Smooth muscle cell (in vitro differentiated cells): ENCODE results near the gene KRCC1. TPM values are rescaled to one million over a fixed set of nuclear protein-coding genes. Genes with fewer than 3 reads are reported as not detected.

ENCODE experiments used
- DNase-seq: peaks from one replicate; lab custom pipeline; 2025; ENCODE audit not compliant: unreplicated experiment; lab: John Stamatoyannopoulos, UW
- H2AFZ ChIP-seq: fragments of 200-600 bp; sonication (generic); 2 replicates; pipeline ENCODE4 v1.6.0; 2016; ENCODE audit warnings: antibody characterized with exemption, low read depth, mild to moderate bottlenecking
- H3F3A ChIP-seq: fragments of 200-600 bp; sonication (generic); 2 replicates; pipeline ENCODE4 v1.6.0; 2017; ENCODE audit warnings: antibody characterized with exemption, low read depth
- H3K27ac ChIP-seq: fragments of 200-600 bp; sonication (generic); 2 replicates; pipeline ENCODE4 v1.5.1; 2016; ENCODE audit warnings: low read depth, mild to moderate bottlenecking
- H3K27me3 ChIP-seq: fragments of 200-600 bp; sonication (generic); 2 replicates; pipeline ENCODE4 v1.6.1; 2016; ENCODE audit warnings: low read depth, mild to moderate bottlenecking
- H3K36me3 ChIP-seq: fragments of 200-600 bp; sonication (generic); 2 replicates; pipeline ENCODE4 v1.5.1; 2016; ENCODE audit warnings: low read depth
- H3K4me1 ChIP-seq: fragments of 200-600 bp; sonication (generic); 2 replicates; pipeline ENCODE4 v1.5.1; 2016; ENCODE audit warnings: low read depth
- H3K4me2 ChIP-seq: fragments of 200-600 bp; sonication (generic); 2 replicates; pipeline ENCODE4 v1.6.0; 2016; ENCODE audit warnings: mild to moderate bottlenecking
- H3K4me3 ChIP-seq: fragments of 200-600 bp; sonication (generic); 2 replicates; pipeline ENCODE4 v1.5.1; 2016; ENCODE audit warnings: mild to moderate bottlenecking
- H3K79me2 ChIP-seq: fragments of 200-600 bp; sonication (generic); 2 replicates; pipeline ENCODE4 v1.6.0; 2016; ENCODE audit warnings: low read depth, mild to moderate bottlenecking
- H3K9ac ChIP-seq: fragments of 200-600 bp; sonication (generic); 2 replicates; pipeline ENCODE4 v1.6.0; 2016; ENCODE audit warnings: low read depth
- H3K9me3 ChIP-seq: fragments of 200-600 bp; sonication (generic); replicated peaks from 2 replicates; pipeline ENCODE4 v1.5.1; 2016; ENCODE audit warnings: low read depth
- H4K20me1 ChIP-seq: fragments of 200-600 bp; sonication (generic); 2 replicates; pipeline ENCODE4 v1.6.0; 2016; ENCODE audit warnings: low read depth
- WGBS: methylation state at CpG from one replicate; pipeline ENCODE4 v1.1.7; 2016; ENCODE audit warnings: low lambda C conversion rate; 5-methylcytosine and 5-hydroxymethylcytosine counted together
- polyA plus RNA-seq: library from polyadenylated mRNA; unstranded; fragments of >200 nt; fragmentation: Nextera tagmentation; extraction: Ambion mirVana; gene quantifications from 2 replicates; pipeline ENCODE4 v1.2.1, GENCODE V29; 2016
- total RNA-seq: library from RNA; depleted of rRNA; stranded (reverse); fragments of >200 nt; gene quantifications from 2 replicates; pipeline ENCODE4 v1.2.3, GENCODE V29; 2014
- TF ChIP-seq, protein P1 (sequence below): fragments of 200-600 bp; sonication (generic); IDR thresholded peaks from 2 replicates; pipeline ENCODE4 v1.5.1; 2017; ENCODE audit warnings: borderline replicate concordance, mild to moderate bottlenecking, antibody characterized with exemption; ENCODE audit not compliant: insufficient read depth, poor library complexity, severe bottlenecking

KRCC1 gene
- total and polyA plus RNA-seq, 2 experiments from 2014 or later: 19.7 to 45.9 TPM

DNA sequence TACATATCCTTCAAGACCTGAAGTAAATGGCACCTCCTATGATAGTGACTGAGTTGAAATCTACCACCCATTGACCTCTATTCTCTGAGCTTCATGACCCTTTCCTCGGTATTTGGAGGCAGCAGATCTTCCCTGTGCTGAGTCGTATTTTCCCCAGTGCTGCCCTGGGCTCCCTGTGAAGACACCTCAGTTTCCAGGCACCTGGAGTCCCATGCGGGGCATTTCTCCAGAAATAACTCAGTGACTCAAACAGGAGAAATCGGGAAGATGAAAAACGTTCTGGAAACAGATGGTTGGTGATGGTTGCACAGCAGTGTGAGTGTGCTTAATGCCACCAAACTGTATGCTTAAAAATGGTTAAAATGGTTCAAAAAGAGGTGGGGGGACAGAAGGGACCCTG, 30.0 kb upstream of the KRCC1 start:
- H2AFZ ChIP-seq: no peak overlapping the region
- no peaks in the 10 kb centered on the region for H4K20me1 ChIP-seq
- H3K27ac ChIP-seq: no peak overlapping the region
- no peaks in the 10 kb centered on the region for H3K9me3 ChIP-seq
- TF ChIP-seq, protein P1, sequence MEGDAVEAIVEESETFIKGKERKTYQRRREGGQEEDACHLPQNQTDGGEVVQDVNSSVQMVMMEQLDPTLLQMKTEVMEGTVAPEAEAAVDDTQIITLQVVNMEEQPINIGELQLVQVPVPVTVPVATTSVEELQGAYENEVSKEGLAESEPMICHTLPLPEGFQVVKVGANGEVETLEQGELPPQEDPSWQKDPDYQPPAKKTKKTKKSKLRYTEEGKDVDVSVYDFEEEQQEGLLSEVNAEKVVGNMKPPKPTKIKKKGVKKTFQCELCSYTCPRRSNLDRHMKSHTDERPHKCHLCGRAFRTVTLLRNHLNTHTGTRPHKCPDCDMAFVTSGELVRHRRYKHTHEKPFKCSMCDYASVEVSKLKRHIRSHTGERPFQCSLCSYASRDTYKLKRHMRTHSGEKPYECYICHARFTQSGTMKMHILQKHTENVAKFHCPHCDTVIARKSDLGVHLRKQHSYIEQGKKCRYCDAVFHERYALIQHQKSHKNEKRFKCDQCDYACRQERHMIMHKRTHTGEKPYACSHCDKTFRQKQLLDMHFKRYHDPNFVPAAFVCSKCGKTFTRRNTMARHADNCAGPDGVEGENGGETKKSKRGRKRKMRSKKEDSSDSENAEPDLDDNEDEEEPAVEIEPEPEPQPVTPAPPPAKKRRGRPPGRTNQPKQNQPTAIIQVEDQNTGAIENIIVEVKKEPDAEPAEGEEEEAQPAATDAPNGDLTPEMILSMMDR: no peak
- no peaks in the 10 kb centered on the region for H3K27me3 ChIP-seq
- no peak overlapping the region for H3K4me2 ChIP-seq
- no peaks in the 10 kb centered on the region for H3K79me2 ChIP-seq
- no peak for DNase-seq
- no peaks in the 10 kb centered on the region for H3K36me3 ChIP-seq
- no peaks in the 10 kb centered on the region for H3K4me1 ChIP-seq
- H3F3A ChIP-seq: no peaks in the 10 kb centered on the region
- no peak overlapping the region for H3K9ac ChIP-seq
- H3K4me3 ChIP-seq: no peak overlapping the region
- WGBS: 86% methylated on average over 5 of the region's 5 CpGs

DNA sequence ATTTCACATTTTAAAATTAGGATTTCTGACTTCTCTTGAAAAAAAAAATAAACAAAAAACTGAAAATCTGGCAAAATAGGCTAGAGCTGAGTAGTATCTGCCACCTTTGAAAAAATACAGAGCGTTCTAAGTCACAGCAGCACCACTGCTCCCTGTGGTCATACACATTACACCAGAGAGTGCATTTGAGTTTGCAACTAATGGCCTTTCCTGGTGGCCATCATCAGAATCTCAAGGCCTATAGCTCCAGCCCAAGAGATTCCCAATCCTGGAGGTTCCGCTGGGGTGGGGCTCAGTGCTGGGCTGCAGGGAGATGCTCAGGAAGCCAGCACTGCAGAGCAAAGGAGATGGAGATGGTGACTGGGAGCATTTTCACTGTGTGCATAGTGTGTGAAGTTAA, 29.5 kb upstream of the KRCC1 start:
- WGBS: 97% methylated on average over 2 of the region's 2 CpGs
- no peak for DNase-seq
- no peaks in the 10 kb centered on the region for H3F3A ChIP-seq
- no peaks in the 10 kb centered on the region for H3K27me3 ChIP-seq
- H3K9ac ChIP-seq: no peak overlapping the region
- no peaks in the 10 kb centered on the region for H4K20me1 ChIP-seq
- H3K27ac ChIP-seq: no peak overlapping the region
- H2AFZ ChIP-seq: no peak overlapping the region
- H3K4me3 ChIP-seq: no peak overlapping the region
- no peaks in the 10 kb centered on the region for H3K79me2 ChIP-seq
- H3K36me3 ChIP-seq: no peaks in the 10 kb centered on the region
- no peaks in the 10 kb centered on the region for H3K4me1 ChIP-seq
- TF ChIP-seq, protein P1: no peak
- H3K9me3 ChIP-seq: no peaks in the 10 kb centered on the region
- no peak overlapping the region for H3K4me2 ChIP-seq

GRCh38 chr2:88082781-88083180, 27.2 kb upstream of the KRCC1 start:
- H3K27me3 ChIP-seq: no peaks in the 10 kb centered on the region
- 89% methylated on average over 1 of the region's 1 CpG for WGBS
- no peak overlapping the region for H3K4me2 ChIP-seq

More at GRCh38 chr2:88082781-88083180, 27.2 kb upstream of the KRCC1 start:
- no peak overlapping the region for H2AFZ ChIP-seq
- H3K4me1 ChIP-seq: no peaks in the 10 kb centered on the region
- DNase-seq: no peak
- H3F3A ChIP-seq: no peaks in the 10 kb centered on the region
- no peak overlapping the region for H3K9ac ChIP-seq
- no peaks in the 10 kb centered on the region for H4K20me1 ChIP-seq
- H3K27ac ChIP-seq: no peak overlapping the region
- no peaks in the 10 kb centered on the region for H3K9me3 ChIP-seq
- no peaks in the 10 kb centered on the region for H3K79me2 ChIP-seq
- H3K4me3 ChIP-seq: no peak overlapping the region
- H3K36me3 ChIP-seq: no peaks in the 10 kb centered on the region
- TF ChIP-seq, protein P1: no peak
